SK-N-SH (cell line): ENCODE data around the gene ESYT3. TPM values are rescaled to one million over a fixed set of nuclear protein-coding genes. Genes with fewer than 3 reads are reported as not detected.

Experiments
- CTCF ChIA-PET: fragments of 300-600, 350-600 bp; formaldehyde crosslinking; extraction: SDS; loops from one replicate; lab custom pipeline; 2021; lab: Yijun Ruan, JAX
- POLR2A ChIA-PET: fragments of 350-600 bp; sonication (Branson Sonifier 250); formaldehyde crosslinking; extraction: SDS; loops from one replicate; lab custom pipeline; 2020; ENCODE audit warnings: antibody characterized with exemption, inconsistent platforms; lab: Yijun Ruan, JAX
- DNase-seq: peaks from one replicate; pipeline ENCODE4 v3.0.0; 2012
- H2AFZ ChIP-seq: fragments of 200-600 bp; sonication (generic); 2 replicates; pipeline ENCODE4 v1.8.1; 2016; ENCODE audit warnings: antibody characterized with exemption, mild to moderate bottlenecking, low read depth
- H3F3A ChIP-seq: fragments of 200-600 bp; sonication (generic); replicated peaks from 2 replicates; pipeline ENCODE3; 2016; ENCODE audit warnings: antibody characterized with exemption, mild to moderate bottlenecking; ENCODE audit not compliant: insufficient read depth
- H3K27ac ChIP-seq, 2 experiments: fragments of 200-500 bp in 1 of 2; fragments of 200-600 bp in 1 of 2; sonication (Bioruptor generic) in 1 of 2; sonication (generic), shearing (Covaris generic) in 1 of 2; 2 replicates each; pipeline versions ENCODE4 v1.5.1 to v1.6.1; 2014 to 2016; ENCODE audit warnings: low read depth in 2 of 2, inconsistent platforms in 1 of 2, low read length in 1 of 2, mild to moderate bottlenecking in 1 of 2, mixed read lengths in 1 of 2
- H3K27me3 ChIP-seq: fragments of 200-600 bp; sonication (generic), shearing (Covaris generic); 2 replicates; pipeline ENCODE4 v1.6.1; 2016; ENCODE audit warnings: mixed run types; ENCODE audit not compliant: insufficient read depth
- H3K36me3 ChIP-seq, 2 experiments: fragments of 200-500 bp in 1 of 2; fragments of 200-600 bp in 1 of 2; sonication (Bioruptor generic) in 1 of 2; sonication (generic) in 1 of 2; replicated peaks in 1 of 2; 2 replicates each; pipeline versions ENCODE3 to v1.5.1; 2014 to 2016; ENCODE audit warnings: low read length in 1 of 2, mild to moderate bottlenecking in 1 of 2; ENCODE audit not compliant: insufficient read depth in 2 of 2, control insufficient read depth in 1 of 2
- H3K4me1 ChIP-seq, 2 experiments: fragments of 200-500 bp in 1 of 2; fragments of 200-600 bp in 1 of 2; sonication (Bioruptor generic) in 1 of 2; sonication (generic), shearing (Covaris generic) in 1 of 2; 2 replicates each; pipeline versions ENCODE4 v1.5.1 to v1.6.1; 2014 to 2016; ENCODE audit warnings: low read depth in 1 of 2, low read length in 1 of 2, mixed run types in 1 of 2; ENCODE audit not compliant: insufficient read depth in 2 of 2, control insufficient read depth in 1 of 2
- H3K4me2 ChIP-seq: fragments of 200-600 bp; sonication (generic), shearing (Covaris generic); 2 replicates; pipeline ENCODE4 v1.6.1; 2017; ENCODE audit warnings: mixed run types
- H3K4me3 ChIP-seq, 2 experiments: fragments of 200-500 bp in 1 of 2; fragments of 200-600 bp in 1 of 2; sonication (Bioruptor generic) in 1 of 2; sonication (generic), shearing (Covaris generic) in 1 of 2; 2 replicates each; pipeline versions ENCODE4 v1.5.1 to v1.8.1; 2014 to 2016; ENCODE audit warnings: low read depth in 2 of 2, inconsistent platforms in 1 of 2, low read length in 1 of 2, mild to moderate bottlenecking in 1 of 2, mixed read lengths in 1 of 2, moderate library complexity in 1 of 2
- H3K79me2 ChIP-seq: fragments of 200-600 bp; sonication (generic); 2 replicates; pipeline ENCODE4 v1.8.1; 2017; ENCODE audit warnings: mild to moderate bottlenecking; ENCODE audit not compliant: insufficient read depth
- H3K9ac ChIP-seq: fragments of 200-600 bp; sonication (generic); 2 replicates; pipeline ENCODE4 v1.6.1; 2017; ENCODE audit warnings: mixed run types
- H3K9me2 ChIP-seq: fragments of 200-600 bp; sonication (generic); 2 replicates; pipeline ENCODE4 v1.6.1; 2017; ENCODE audit warnings: mixed run types
- H3K9me3 ChIP-seq: fragments of 200-600 bp; sonication (generic); 2 replicates; pipeline ENCODE4 v1.6.1; 2017; ENCODE audit warnings: mixed run types, mild to moderate bottlenecking, moderate library complexity
- H4K20me1 ChIP-seq: fragments of 200-600 bp; sonication (generic); 2 replicates; pipeline ENCODE4 v1.6.1; 2017; ENCODE audit warnings: mild to moderate bottlenecking, mixed run types; ENCODE audit not compliant: insufficient read depth
- CHD2 ChIP-seq: fragments of 150-350 bp; IDR thresholded peaks from 2 replicates; pipeline ENCODE4 v1.6.1; 2018; ENCODE audit warnings: low read length; ENCODE audit not compliant: partially characterized antibody
- ELF1 ChIP-seq: IDR thresholded peaks from 2 replicates; pipeline ENCODE4 v1.4.0; 2012
- EP300 ChIP-seq, 2 experiments: IDR thresholded peaks; 2 replicates each; pipeline versions ENCODE4 v1.4.0 to v1.6.1; 2012; ENCODE audit warnings: borderline replicate concordance in 1 of 2, low read depth in 1 of 2, low read length in 1 of 2
- FOXJ3 ChIP-seq: sonication (generic); formaldehyde crosslinking; IDR thresholded peaks from 2 replicates; pipeline ENCODE4 v1.5.1; 2020; ENCODE audit warnings: mild to moderate bottlenecking, missing genetic modification reagents
- GATA2 ChIP-seq: sonication (generic); formaldehyde crosslinking; IDR thresholded peaks from 2 replicates; pipeline ENCODE4 v1.5.0; 2020; ENCODE audit warnings: mild to moderate bottlenecking, missing genetic modification reagents
- MEF2A ChIP-seq: IDR thresholded peaks from 2 replicates; pipeline ENCODE4 v1.4.0; 2012; ENCODE audit warnings: low read depth, borderline replicate concordance
- RCOR1 ChIP-seq: fragments of 150-350 bp; IDR thresholded peaks from 2 replicates; pipeline ENCODE4 v1.6.1; 2017; ENCODE audit warnings: antibody characterized with exemption, low read length
- REST ChIP-seq: IDR thresholded peaks from 2 replicates; pipeline ENCODE4 v1.6.1; 2012; ENCODE audit warnings: mild to moderate bottlenecking, low read depth, low read length, moderate library complexity
- RFX5 ChIP-seq: IDR thresholded peaks from 2 replicates; pipeline ENCODE4 v1.6.1; 2012; ENCODE audit warnings: mild to moderate bottlenecking, improper control_type of control experiment, low read length
- RXRA ChIP-seq: IDR thresholded peaks from 2 replicates; pipeline ENCODE4 v1.4.0; 2012; ENCODE audit warnings: low read depth, mild to moderate bottlenecking, borderline replicate concordance
- SMC3 ChIP-seq: IDR thresholded peaks from 2 replicates; pipeline ENCODE4 v1.6.1; 2012; ENCODE audit warnings: low read depth, low read length, improper control_type of control experiment
- TAF1 ChIP-seq: IDR thresholded peaks from 2 replicates; pipeline ENCODE4 v1.6.1; 2012; ENCODE audit warnings: low read depth, mild to moderate bottlenecking, low read length, moderate library complexity, borderline replicate concordance
- TCF12 ChIP-seq: IDR thresholded peaks from 2 replicates; pipeline ENCODE4 v1.4.0; 2012
- YY1 ChIP-seq: IDR thresholded peaks from 2 replicates; pipeline ENCODE4 v1.4.0; 2012; ENCODE audit warnings: low read depth, mild to moderate bottlenecking
- WGBS: methylation state at CpG from one replicate; pipeline ENCODE4 v1.1.6; 2017; ENCODE audit warnings: low lambda C conversion rate; 5-methylcytosine and 5-hydroxymethylcytosine counted together
- polyA plus RNA-seq, 3 experiments: library from polyadenylated mRNA; depleted of rRNA; stranded (reverse); fragments of >200 nt; gene quantifications; 2 replicates each; pipeline ENCODE4 v1.2.3, GENCODE V29; 2012
- TF ChIP-seq, protein P1 (sequence below): IDR thresholded peaks from 2 replicates; pipeline ENCODE4 v1.4.0; 2012; ENCODE audit warnings: low read depth
- TF ChIP-seq, protein P2 (sequence below): IDR thresholded peaks from 2 replicates; pipeline ENCODE4 v1.4.0; 2012; ENCODE audit warnings: low read depth, borderline replicate concordance
- TF ChIP-seq, protein P3 (sequence below): fragments of 150-350 bp; IDR thresholded peaks from 2 replicates; pipeline ENCODE4 v1.6.1; 2017; ENCODE audit warnings: antibody characterized with exemption, low read length, low read depth, borderline replicate concordance
- TF ChIP-seq, protein P4 (sequence below): fragments of 200-600 bp; sonication (generic); IDR thresholded peaks from 2 replicates; pipeline ENCODE4 v1.6.1; 2017; ENCODE audit warnings: antibody characterized with exemption, mild to moderate bottlenecking, moderate library complexity

ESYT3 gene
- polyA plus RNA-seq, 1 of the 3 experiments (the other 2 are of a cell fraction), result 0.33 TPM

DNA sequence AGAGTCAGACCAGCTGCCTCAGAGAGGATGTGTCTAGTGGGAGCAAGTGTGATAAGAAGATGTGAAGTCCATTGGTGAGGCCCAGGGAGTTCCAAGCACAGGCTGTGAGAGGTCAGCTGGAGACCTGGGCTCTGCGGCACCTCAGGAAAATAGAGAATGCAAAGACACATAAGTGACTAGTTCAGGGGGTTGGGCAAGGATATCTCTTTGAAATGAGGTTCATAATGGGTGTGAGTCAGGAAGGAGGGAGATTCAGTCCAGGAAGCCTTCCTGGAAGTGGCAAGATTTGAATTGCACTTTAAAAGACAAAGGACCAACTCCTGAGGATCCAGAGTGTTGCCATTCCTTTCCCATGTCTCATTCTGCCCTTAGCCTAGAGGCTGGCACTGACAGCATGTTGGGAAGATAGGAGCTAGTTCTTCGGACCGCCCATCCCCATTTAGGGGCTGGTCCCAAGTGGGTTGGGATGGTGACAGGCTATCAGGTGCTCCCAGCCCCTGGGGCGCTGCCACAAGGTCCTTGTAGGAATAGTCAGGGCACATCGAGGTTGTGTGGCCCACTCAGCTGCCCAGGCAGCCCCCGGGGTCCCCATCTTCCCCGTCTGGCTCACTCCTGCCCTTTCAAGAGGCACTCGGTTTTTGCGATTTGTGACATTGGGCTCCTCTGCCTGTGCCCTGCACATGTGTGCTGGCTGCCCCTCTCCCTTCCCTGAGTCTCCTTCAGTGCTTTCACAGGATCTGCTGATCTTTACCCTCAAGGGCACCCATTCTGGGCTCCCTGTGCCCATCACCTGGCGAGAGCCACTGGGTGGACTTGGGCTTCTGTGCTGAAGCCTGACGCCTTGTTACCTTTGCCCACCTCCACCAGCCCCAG is 23.7 kb downstream of the ESYT3 start (continued):
- no peak for TF ChIP-seq FOXJ3 (CRISPR knock-in tag)
- TF ChIP-seq SMC3, result no peak
- TF ChIP-seq RXRA, result no peak
- TF ChIP-seq, protein P1, sequence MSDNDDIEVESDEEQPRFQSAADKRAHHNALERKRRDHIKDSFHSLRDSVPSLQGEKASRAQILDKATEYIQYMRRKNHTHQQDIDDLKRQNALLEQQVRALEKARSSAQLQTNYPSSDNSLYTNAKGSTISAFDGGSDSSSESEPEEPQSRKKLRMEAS, result no peak
- no peak for TF ChIP-seq EP300 (IDR thresholded peaks at IDR 0.05; ENCODE audit: borderline replicate concordance in 1 of 2, low read depth in 1 of 2, low read length in 1 of 2)

- Histone ChIP-seq H3K9me3 (no peaks in the 10 kb centered on the region), H3F3A (no peaks in the 10 kb centered on the region), H3K9me2 (no peaks in the 10 kb centered on the region), H3K36me3 (no peaks in the 10 kb centered on the region), H3K4me2 (no peak overlapping the region), H2AFZ (no peak overlapping the region), H3K27ac (no peak overlapping the region), H3K9ac (no peak overlapping the region), H3K27me3 (no peaks in the 10 kb centered on the region), H3K4me1 (no peaks in the 10 kb centered on the region), H4K20me1 (no peaks in the 10 kb centered on the region), H3K79me2 (no peaks in the 10 kb centered on the region), H3K4me3 (no peak overlapping the region)
- DNase-seq, result no peak
- TF ChIP-seq, protein P2, sequence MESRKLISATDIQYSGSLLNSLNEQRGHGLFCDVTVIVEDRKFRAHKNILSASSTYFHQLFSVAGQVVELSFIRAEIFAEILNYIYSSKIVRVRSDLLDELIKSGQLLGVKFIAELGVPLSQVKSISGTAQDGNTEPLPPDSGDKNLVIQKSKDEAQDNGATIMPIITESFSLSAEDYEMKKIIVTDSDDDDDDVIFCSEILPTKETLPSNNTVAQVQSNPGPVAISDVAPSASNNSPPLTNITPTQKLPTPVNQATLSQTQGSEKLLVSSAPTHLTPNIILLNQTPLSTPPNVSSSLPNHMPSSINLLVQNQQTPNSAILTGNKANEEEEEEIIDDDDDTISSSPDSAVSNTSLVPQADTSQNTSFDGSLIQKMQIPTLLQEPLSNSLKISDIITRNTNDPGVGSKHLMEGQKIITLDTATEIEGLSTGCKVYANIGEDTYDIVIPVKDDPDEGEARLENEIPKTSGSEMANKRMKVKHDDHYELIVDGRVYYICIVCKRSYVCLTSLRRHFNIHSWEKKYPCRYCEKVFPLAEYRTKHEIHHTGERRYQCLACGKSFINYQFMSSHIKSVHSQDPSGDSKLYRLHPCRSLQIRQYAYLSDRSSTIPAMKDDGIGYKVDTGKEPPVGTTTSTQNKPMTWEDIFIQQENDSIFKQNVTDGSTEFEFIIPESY, result no peak
- TF ChIP-seq YY1, result no peak
- no peak for TF ChIP-seq TAF1
- TF ChIP-seq GATA2 (CRISPR knock-in tag), result no peak
- TF ChIP-seq RFX5, result no peak
- no peak for TF ChIP-seq MEF2A
- no peak for TF ChIP-seq CHD2
- TF ChIP-seq TCF12, result no peak
- TF ChIP-seq, protein P1, result no peak
- no peak for TF ChIP-seq RCOR1
- no peak for TF ChIP-seq ELF1
- TF ChIP-seq, protein P3, sequence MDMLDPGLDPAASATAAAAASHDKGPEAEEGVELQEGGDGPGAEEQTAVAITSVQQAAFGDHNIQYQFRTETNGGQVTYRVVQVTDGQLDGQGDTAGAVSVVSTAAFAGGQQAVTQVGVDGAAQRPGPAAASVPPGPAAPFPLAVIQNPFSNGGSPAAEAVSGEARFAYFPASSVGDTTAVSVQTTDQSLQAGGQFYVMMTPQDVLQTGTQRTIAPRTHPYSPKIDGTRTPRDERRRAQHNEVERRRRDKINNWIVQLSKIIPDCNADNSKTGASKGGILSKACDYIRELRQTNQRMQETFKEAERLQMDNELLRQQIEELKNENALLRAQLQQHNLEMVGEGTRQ, result no peak
- TF ChIP-seq, protein P4, sequence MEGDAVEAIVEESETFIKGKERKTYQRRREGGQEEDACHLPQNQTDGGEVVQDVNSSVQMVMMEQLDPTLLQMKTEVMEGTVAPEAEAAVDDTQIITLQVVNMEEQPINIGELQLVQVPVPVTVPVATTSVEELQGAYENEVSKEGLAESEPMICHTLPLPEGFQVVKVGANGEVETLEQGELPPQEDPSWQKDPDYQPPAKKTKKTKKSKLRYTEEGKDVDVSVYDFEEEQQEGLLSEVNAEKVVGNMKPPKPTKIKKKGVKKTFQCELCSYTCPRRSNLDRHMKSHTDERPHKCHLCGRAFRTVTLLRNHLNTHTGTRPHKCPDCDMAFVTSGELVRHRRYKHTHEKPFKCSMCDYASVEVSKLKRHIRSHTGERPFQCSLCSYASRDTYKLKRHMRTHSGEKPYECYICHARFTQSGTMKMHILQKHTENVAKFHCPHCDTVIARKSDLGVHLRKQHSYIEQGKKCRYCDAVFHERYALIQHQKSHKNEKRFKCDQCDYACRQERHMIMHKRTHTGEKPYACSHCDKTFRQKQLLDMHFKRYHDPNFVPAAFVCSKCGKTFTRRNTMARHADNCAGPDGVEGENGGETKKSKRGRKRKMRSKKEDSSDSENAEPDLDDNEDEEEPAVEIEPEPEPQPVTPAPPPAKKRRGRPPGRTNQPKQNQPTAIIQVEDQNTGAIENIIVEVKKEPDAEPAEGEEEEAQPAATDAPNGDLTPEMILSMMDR, result no peak
- TF ChIP-seq FOXJ3 (CRISPR knock-in tag), result no peak
- TF ChIP-seq REST, result no peak
- CTCF ChIA-PET, result interaction anchor here (0.7 to 4.4 kb wide), 8 partner anchors 9 to 470 kb away, joined by 3 to 10 read pairs (median 6); no protein-coding TSS in a partner anchor
- POLR2A ChIA-PET, result no interaction called here
- WGBS, result 75% methylated on average over 6 of the region's 9 CpGs
Observed at GRCh38 chr3:138458774-138459499, 24.5 kb downstream of the ESYT3 start.
